ENCODE data around the gene RABL2A. TPM values are rescaled to one million over a fixed set of nuclear protein-coding genes. Genes with fewer than 3 reads are reported as not detected.

Gene RABL2A
- total RNA-seq, 1 donor from 2014 or later, result 24.9 TPM

- DNase-seq (ENCODE audit: extremely low spot score, unreplicated experiment), result no peak
- Mint-ChIP-seq H3K27me3 (ENCODE audit: unreplicated experiment) (peaks cover 11% of the 10 kb centered on the region), H3K36me3 (ENCODE audit: unreplicated experiment) (no peaks in the 10 kb centered on the region), H3K27ac (ENCODE audit: unreplicated experiment) (no peak overlapping the region), H3K4me3 (ENCODE audit: unreplicated experiment) (no peak overlapping the region), H3K9me3 (ENCODE audit: unreplicated experiment) (no peaks in the 10 kb centered on the region), H3K4me1 (ENCODE audit: unreplicated experiment) (no peaks in the 10 kb centered on the region)
- TF ChIP-seq CTCF (IDR thresholded peaks at IDR 0.05), result no peak
These were observed 45.4 kb downstream of the RABL2A start for GRCh38 chr2:113672326-113672932.

DNA sequence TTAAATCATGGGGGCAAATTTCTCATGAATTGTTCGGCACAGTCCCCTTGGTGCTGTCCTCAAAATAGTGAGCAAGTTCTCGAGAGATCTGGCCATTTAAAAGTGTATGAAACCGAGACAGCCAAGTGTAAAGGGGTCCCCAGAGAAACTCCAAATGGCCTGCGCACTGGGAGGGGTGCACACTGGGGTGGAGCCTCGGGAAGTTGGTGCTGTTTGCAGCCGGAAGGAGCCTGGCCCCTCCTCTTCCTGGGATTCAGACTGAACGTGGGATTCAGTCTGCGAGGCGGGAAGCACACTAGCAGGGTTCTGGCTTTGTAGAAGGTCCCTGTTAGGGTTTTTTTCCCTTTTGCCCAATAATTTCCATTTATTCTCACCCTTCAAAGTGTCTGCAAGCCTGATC lies 48.8 kb downstream of the RABL2A start:
- no peak overlapping the region for H3K27ac Mint-ChIP-seq (ENCODE audit: unreplicated experiment)
- no peak overlapping the region for H3K4me3 Mint-ChIP-seq (ENCODE audit: unreplicated experiment)
- no peak for DNase-seq (ENCODE audit: extremely low spot score, unreplicated experiment)
- H3K4me1 Mint-ChIP-seq (ENCODE audit: unreplicated experiment), result no peaks in the 10 kb centered on the region
- no peak for TF ChIP-seq CTCF (IDR thresholded peaks at IDR 0.05)
- no peaks in the 10 kb centered on the region for H3K36me3 Mint-ChIP-seq (ENCODE audit: unreplicated experiment)
- H3K27me3 Mint-ChIP-seq (ENCODE audit: unreplicated experiment), result peaks cover 39% of the 10 kb centered on the region
- no peaks in the 10 kb centered on the region for H3K9me3 Mint-ChIP-seq (ENCODE audit: unreplicated experiment)

DNA sequence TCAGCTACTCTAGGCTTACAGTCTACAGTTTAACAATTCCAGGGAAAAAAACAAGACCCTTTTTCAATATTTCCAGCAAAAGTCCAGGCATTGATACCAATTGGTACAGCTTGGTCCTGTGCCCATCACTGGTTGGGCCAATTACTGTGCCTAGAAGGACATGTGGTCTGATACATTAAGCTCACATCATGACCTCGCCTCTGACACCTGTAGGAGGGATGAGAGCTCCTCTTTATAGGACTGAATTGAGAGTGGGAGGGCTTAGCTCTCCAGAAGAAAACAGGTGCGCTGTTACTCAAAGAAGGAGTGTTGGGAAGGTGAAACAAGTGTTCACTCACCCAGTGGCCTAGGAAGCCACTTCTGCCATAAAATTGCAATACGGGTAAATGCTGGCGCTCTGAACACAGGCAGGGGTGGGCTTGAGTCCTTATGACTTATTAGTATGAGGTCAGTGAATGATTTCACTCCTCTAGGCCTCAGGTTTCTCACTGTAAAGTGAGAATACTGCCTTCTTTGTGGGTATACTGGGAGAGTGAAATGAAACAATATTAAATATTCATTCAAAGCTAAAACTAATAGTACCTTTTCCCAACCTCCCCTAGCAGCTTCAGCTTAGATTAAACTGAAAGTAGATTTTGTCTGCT lies 49.7 kb downstream of the RABL2A start:
- Mint-ChIP-seq H3K4me1 (ENCODE audit: unreplicated experiment) (no peaks in the 10 kb centered on the region), H3K9me3 (ENCODE audit: unreplicated experiment) (no peaks in the 10 kb centered on the region), H3K27me3 (ENCODE audit: unreplicated experiment) (peaks cover 43% of the 10 kb centered on the region), H3K4me3 (ENCODE audit: unreplicated experiment) (no peak overlapping the region), H3K27ac (ENCODE audit: unreplicated experiment) (no peak overlapping the region), H3K36me3 (ENCODE audit: unreplicated experiment) (no peaks in the 10 kb centered on the region)
- no peak for DNase-seq (ENCODE audit: extremely low spot score, unreplicated experiment)
- TF ChIP-seq CTCF (IDR thresholded peaks at IDR 0.05), result no peak

DNA sequence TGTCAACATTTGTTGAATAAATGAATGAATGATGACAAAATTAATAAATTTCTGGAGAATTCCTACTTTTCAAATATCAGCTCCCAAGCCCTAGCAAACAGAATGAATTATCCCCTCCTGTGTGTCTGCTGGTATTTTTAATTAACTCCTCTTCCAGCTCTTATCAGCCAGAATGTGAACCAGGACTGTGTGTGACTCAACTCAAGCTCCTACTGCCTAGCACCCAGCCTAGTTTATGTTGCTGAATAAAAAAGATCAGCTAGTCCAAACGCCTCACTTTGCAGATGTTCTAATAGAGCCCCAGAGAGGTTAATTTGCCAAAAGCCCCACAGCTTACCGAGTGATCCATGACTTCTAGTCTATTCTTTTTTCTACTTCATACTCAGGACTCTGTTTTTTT lies 50.3 kb downstream of the RABL2A start:
- H3K9me3 Mint-ChIP-seq (ENCODE audit: unreplicated experiment), result no peaks in the 10 kb centered on the region
- H3K36me3 Mint-ChIP-seq (ENCODE audit: unreplicated experiment), result no peaks in the 10 kb centered on the region
- no peak for DNase-seq (ENCODE audit: extremely low spot score, unreplicated experiment)
- TF ChIP-seq CTCF (IDR thresholded peaks at IDR 0.05), result no peak
- H3K27me3 Mint-ChIP-seq (ENCODE audit: unreplicated experiment), result peaks cover 49% of the 10 kb centered on the region
- no peak overlapping the region for H3K27ac Mint-ChIP-seq (ENCODE audit: unreplicated experiment)
- H3K4me1 Mint-ChIP-seq (ENCODE audit: unreplicated experiment), result no peaks in the 10 kb centered on the region
- no peak overlapping the region for H3K4me3 Mint-ChIP-seq (ENCODE audit: unreplicated experiment)

- Mint-ChIP-seq H3K4me3 (ENCODE audit: unreplicated experiment) (no peak overlapping the region), H3K27ac (ENCODE audit: unreplicated experiment) (no peak overlapping the region), H3K4me1 (ENCODE audit: unreplicated experiment) (no peaks in the 10 kb centered on the region), H3K9me3 (ENCODE audit: unreplicated experiment) (no peaks in the 10 kb centered on the region), H3K36me3 (ENCODE audit: unreplicated experiment) (no peaks in the 10 kb centered on the region), H3K27me3 (ENCODE audit: unreplicated experiment) (peaks cover 51% of the 10 kb centered on the region)
- no peak for DNase-seq (ENCODE audit: extremely low spot score, unreplicated experiment)
- no peak for TF ChIP-seq CTCF (IDR thresholded peaks at IDR 0.05)
These were observed 52.4 kb downstream of the RABL2A start for GRCh38 chr2:113679457-113679856.

Data from osteocyte (in vitro differentiated cells).